DMS153 treated with DMSO at 0.1 percent for 48 hours (cell line): ENCODE data around the gene TESPA1.
A peak's percentile ranks its signal among the peaks of the same experiment; 100 is the strongest.

Experiments used
- DNase-seq: peaks from one replicate; lab custom pipeline; 2025; ENCODE audit not compliant: unreplicated experiment; lab: John Stamatoyannopoulos, UW

Gene TESPA1

DNA sequence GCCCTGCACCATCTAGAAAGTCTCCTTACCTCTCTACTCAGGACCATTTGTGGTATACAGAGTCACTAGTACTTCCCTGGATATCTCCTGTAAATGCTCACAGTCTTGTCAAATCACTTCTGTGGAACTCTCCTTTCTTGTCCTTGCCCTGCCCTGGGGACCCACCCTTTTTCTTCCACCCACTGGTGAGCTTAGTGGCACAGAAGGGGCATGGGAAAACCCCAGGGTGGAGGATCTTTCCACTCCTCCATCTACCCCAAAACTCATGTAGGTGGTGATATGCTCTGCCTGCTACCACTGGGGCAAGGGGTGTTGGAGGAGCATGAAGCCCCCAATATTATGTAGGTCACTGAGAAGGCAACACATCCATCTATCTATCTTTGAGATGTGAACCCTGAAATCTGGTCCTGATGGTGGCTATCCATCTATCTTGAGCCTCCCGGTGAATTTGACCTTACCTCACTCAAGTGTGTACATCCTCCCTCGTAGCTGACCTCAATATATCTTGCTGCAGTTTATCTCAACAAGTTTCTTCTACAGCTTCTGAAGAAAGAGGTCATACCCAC is 943 bp downstream of the TESPA1 start:
- no peak for DNase-seq

- DNase-seq = no peak
These were observed 2.8 kb downstream of the TESPA1 start for GRCh38 chr12:54981796-54982195.

- DNase-seq = no peak
These were observed 4.2 kb downstream of the TESPA1 start for GRCh38 chr12:54980341-54980740.

DNA sequence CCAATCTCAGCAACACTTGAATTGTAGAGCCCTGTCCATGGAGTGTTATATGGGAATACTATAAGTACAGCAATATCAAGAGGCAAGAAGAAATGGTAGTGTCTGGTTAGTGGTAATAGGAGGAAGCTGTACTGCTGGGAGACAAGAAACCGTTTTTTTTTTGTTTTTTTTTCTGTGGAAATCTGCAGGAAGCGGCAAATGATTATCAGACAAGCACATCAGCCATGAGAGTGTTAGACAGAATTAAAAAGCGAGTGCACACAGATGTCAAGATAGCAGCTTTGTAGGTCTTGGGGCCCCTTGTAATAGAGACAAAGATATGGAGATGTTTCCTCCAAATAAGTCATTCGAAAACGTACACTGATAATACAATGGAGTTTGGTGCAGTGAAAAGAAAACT is 6.7 kb downstream of the TESPA1 start:
- DNase-seq = no peak

GRCh38 chr12:54977155-54977554 is 7.4 kb downstream of the TESPA1 start:
- no peak for DNase-seq

DNA sequence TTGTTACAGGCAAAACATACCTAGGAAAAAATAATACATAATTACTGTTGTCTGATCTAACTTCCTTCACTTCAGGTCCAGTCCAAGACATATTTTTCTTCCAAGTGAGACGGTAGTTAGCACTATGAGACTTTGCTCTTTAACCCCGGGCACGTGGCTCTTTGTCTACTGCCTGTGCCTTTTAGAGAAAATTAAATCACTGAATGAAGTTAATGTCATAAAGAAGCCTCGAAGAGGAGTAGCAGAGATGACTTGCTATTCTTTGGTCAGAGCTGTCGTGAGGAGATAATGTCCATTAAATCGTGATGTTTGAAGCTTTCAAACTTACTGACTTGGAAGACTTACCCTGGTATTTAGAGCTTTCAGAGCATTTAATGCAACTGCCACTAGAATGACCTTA is 8.7 kb downstream of the TESPA1 start:
- no peak for DNase-seq

GRCh38 chr12:54975272-54975671 is 9.3 kb downstream of the TESPA1 start:
- no peak for DNase-seq

DNA sequence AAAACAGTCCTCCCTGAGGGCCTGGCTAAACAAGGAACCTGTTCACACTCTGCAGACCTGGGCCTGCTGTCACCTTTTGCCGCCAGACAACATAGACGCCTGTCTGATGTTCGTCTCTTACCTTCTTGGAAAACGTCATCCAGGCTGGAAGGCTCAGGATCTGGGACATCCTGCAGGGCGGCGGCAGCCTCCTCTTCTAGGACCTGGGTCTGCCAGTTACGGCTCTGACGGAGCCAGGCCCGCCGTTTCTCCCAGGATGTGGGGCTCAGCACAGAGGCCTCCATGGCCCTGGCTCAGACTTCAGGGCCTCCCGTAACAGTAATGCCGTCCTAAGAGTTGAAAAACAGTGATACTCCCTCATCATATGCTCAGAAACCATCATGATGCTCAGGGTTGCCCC is 10.3 kb downstream of the TESPA1 start:
- no peak for DNase-seq

- no peak for DNase-seq
These were observed 11.0 kb downstream of the TESPA1 start for GRCh38 chr12:54973556-54973955.

DNA sequence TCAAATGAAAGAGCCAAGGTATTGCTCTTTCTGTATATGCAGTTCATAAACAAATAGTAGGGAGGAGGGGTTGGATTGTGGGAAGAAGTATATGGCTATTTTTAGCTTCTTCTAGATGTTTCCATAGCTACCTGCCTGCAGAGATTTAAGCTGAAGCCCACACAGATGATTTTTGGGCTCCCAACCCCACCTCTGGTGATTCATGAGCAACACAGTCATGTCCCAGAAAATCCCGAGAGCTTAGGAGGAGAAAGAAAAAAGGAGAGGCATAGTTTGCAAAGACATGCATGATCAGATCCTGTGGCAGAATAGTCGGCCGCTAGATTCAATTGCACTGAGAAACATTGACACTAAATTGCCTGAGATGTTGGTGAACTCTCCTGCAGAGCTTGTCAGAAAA is 13.8 kb downstream of the TESPA1 start:
- DNase-seq = no peak

- no peak for DNase-seq
These were observed 16.3 kb downstream of the TESPA1 start for GRCh38 chr12:54968181-54968730.

GRCh38 chr12:54967461-54967860 is 17.1 kb downstream of the TESPA1 start:
- no peak for DNase-seq

GRCh38 chr12:54961190-54961589 is 23.4 kb downstream of the TESPA1 start:
- DNase-seq = no peak

DNA sequence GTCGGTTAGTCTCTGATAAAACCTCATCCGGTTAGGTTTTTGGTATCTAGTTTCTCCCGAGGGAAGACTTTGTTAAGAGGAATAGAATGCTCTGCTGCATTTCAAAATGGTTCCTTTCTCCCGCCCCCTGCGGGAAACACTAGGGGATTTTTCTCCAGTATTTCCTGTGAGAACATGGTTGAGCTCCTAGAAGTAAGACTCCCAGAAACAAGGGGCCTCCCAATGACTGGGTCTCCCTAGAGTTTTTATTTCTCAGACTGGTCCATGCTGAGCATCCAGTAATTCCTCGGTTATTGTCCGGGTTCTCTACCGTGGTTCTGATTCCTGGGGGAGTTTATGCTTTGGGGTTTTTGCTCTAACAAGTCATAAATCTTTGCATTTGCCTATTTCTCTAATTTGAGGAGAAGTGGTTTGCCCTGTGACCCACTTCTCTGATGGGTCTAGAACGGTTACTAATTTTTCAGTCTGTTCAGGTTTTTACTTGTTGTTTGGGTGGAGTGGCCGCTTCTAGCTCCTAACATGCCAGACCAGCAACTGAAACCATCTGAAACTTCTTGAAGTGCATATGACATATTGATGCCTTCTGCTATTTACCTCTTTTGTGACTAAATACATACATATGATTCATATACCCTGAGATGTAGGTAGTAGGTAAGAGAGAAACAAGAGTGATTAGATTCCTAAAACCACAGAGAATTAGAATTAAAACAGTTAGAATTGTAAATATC is 25.1 kb downstream of the TESPA1 start:
- no peak for DNase-seq

DNA sequence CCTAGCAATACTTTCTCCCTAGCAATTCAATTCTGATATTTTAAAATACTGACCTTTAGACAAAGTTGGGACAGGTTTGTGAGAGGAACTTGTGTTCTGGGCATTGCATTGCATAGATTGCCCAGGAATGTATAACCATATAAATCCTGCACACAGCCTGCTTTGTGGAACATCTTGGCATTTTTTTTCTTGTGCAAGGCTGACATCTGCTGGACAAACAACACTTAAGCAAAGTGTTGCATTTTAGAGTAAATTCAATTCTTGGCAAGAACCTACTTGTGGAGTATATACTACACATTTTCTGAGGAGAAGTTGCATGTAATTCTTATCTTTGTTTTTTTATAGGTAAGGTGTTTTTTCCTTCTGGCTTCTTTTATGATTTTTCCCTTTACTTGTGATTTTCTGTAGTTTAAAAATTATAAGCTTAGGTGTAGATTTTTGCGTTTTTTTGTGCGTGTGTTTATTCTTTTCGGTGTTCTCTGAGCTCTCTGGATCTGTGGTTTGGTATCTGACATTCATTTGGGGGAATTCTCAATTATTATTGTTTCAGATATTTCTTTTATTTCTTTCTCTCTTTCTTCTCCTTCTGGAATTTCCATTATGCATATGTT is 26.4 kb downstream of the TESPA1 start:
- peak; percentile 49 for DNase-seq

GRCh38 chr12:54956818-54957641 is 27.5 kb downstream of the TESPA1 start:
- no peak for DNase-seq

DNA sequence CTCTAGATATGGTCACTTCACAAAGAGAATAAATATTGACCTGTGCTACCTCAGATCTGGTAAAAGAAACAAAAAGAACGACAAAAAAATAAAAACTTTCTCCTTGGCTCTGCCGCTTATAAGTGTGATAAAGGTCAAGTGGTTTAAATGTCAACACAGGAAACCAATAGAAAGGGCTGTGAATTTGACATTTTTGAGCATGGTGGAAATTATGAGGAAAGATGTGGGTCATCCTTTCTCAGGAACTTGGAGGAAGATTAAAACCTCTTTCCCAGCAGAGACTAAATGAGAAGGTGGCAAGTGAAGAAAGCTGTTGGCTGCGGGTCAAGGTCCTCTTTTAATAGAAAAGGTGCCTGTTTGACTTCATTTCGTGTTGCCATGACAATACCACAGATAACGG is 28.2 kb downstream of the TESPA1 start:
- no peak for DNase-seq

DNA sequence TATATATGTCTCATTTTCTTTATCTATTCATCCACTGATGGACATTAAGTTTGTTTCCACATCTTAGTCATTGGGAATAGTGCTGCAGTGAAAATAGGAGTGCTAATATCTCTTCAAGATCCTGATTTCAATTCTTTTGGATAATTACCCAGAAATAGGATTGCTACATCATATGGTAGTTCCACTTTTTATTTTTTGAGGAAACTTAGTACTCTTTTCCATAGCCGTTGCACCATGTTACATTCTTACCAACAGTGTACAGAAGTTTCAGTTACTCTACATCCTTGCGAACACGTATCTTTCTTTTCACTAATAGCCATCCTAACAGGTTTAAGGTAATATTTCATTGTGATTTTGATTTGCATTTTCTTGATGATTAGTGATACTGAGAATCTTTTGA is 29.8 kb downstream of the TESPA1 start:
- DNase-seq = no peak

DNA sequence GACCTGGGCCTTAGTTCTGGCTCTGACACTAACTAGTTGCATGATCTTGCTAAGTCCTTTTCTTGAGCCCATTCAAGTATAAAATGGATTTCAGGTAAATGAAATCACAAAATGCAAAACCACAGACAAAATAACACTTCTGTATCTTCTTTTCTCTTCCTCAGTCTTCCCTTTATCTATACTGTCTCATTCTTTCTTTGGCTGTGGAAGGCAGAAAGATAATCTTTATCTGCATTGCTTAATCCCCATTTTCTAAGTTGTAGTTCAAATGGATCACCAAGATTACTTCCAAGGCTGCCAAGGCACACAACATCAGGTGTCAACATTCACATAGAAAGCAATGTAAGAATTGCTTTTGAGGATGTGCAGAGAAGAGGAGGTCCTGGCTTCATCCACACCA is 30.3 kb downstream of the TESPA1 start:
- no peak for DNase-seq

DNA sequence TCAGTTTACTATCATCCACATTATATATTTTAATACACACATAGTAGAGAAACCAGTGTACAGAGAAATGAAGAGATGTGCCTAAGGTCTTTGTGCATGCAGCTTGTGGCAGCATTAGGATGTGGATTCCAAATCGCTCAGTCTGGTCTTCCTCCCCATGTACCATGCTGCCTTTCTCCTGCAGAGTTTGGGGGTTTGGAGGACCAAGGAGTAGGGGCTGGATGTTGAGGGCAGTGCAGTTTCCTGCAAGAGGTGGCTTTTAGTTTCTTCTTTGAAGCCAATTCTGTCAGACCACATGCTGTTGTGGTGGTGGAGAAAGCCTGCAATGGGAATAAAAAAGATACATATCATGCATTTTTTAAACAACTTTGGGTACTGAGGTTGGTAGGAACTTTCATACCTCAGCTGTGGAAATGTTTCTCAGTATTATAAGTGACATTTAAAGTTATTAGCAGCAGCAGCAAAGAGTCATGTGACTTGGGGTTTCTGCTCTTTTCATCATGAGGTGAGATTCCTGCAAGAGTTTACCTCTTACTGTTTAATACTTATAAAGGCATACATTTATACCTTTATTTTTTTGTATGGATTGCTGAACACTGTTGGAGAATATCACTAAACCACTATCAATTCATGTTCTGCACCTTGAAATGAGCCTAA is 34.4 kb downstream of the TESPA1 start:
- DNase-seq = no peak
